OCI-LY7 (cell line): Measurements from ENCODE around the gene APOC3. TPM values are rescaled to one million over a fixed set of nuclear protein-coding genes. Genes with fewer than 3 reads are reported as not detected.

Experiments
- BruUV-seq: library from RNA; stranded (reverse); fragments of 400-500 nt; replicated peaks from 2 replicates; lab custom pipeline; 2021; lab: Mats Ljungman, UMichigan
- CTCF ChIA-PET: fragments of 300-600 bp; sonication (Branson Sonifier 250); formaldehyde crosslinking; loops from one replicate; lab custom pipeline; 2022; ENCODE audit warnings: antibody characterized with exemption; ENCODE audit not compliant: unreplicated experiment; lab: Charles Lee
- POLR2A ChIA-PET: fragments of 300-600 bp; sonication (Branson Sonifier 250); formaldehyde crosslinking; loops from one replicate; lab custom pipeline; 2022; ENCODE audit warnings: antibody characterized with exemption; lab: Charles Lee
- DNase-seq: peaks from one replicate; pipeline ENCODE4 v3.0.0-alpha.2; 2015; ENCODE audit warnings: low spot score
- H2AFZ ChIP-seq: fragments of 200-600 bp; sonication (generic), shearing (Covaris generic); 2 replicates; pipeline ENCODE4 v1.6.1; 2014; ENCODE audit warnings: mild to moderate bottlenecking, antibody characterized with exemption, low read length, moderate library complexity
- H3K27ac ChIP-seq: fragments of 200-600 bp; sonication (generic); 2 replicates; pipeline ENCODE4 v1.5.1; 2014; ENCODE audit warnings: mixed run types, low read depth, mild to moderate bottlenecking, moderate library complexity, low read length, inconsistent platforms; ENCODE audit not compliant: poor library complexity, severe bottlenecking
- H3K36me3 ChIP-seq: fragments of 200-600 bp; sonication (generic); 2 replicates; pipeline ENCODE4 v1.6.1; 2014; ENCODE audit warnings: mild to moderate bottlenecking, antibody characterized with exemption, low read length, moderate library complexity, mixed read lengths; ENCODE audit not compliant: insufficient read depth
- H3K4me1 ChIP-seq: fragments of 200-600 bp; sonication (generic); 2 replicates; pipeline ENCODE4 v1.5.1; 2014; ENCODE audit warnings: mild to moderate bottlenecking, low read length; ENCODE audit not compliant: insufficient read depth, poor library complexity, severe bottlenecking
- H3K4me2 ChIP-seq: fragments of 200-600 bp; sonication (generic); 2 replicates; pipeline ENCODE4 v1.6.1; 2014; ENCODE audit warnings: mild to moderate bottlenecking, low read length
- H3K4me3 ChIP-seq: fragments of 200-600 bp; sonication (generic); 2 replicates; pipeline ENCODE4 v1.5.1; 2014; ENCODE audit warnings: mild to moderate bottlenecking, low read depth, low read length; ENCODE audit not compliant: poor library complexity, severe bottlenecking
- H3K79me2 ChIP-seq: fragments of 200-600 bp; sonication (generic); 2 replicates; pipeline ENCODE4 v1.6.1; 2016; ENCODE audit warnings: low read depth, mild to moderate bottlenecking, low read length, moderate library complexity, mixed read lengths; ENCODE audit not compliant: insufficient read depth
- H3K9me2 ChIP-seq: fragments of 200-600 bp; sonication (generic); 2 replicates; pipeline ENCODE4 v1.6.1; 2016; ENCODE audit warnings: mild to moderate bottlenecking, low read length, mixed read lengths; ENCODE audit not compliant: insufficient read depth
- H3K9me3 ChIP-seq: fragments of 200-600 bp; sonication (generic); 2 replicates; pipeline ENCODE4 v1.6.1; 2014; ENCODE audit warnings: mild to moderate bottlenecking, mixed run types, low read length, mixed read lengths
- H4K20me1 ChIP-seq: fragments of 200-600 bp; sonication (generic); 2 replicates; pipeline ENCODE4 v1.6.1; 2014; ENCODE audit warnings: mild to moderate bottlenecking, antibody characterized with exemption, low read length, moderate library complexity, mixed read lengths; ENCODE audit not compliant: insufficient read depth
- EZH2phosphoT487 ChIP-seq: fragments of 200-600 bp; sonication (generic); IDR thresholded peaks from 2 replicates; pipeline ENCODE4 v1.6.1; 2018; ENCODE audit warnings: low read depth, borderline replicate concordance, mild to moderate bottlenecking, mixed run types, antibody characterized with exemption, low read length, moderate library complexity, mixed read lengths
- intact Hi-C: fragments of 100-400 bp; cut with micrococcal nuclease; formaldehyde crosslinking; loops from one replicate; pipeline ENCODE4 v1.10.0; 2022; ENCODE audit not compliant: unreplicated experiment
- total RNA-seq, 2 experiments: library from RNA; depleted of rRNA in 1 of 2; stranded (reverse); fragments of >200 nt in 1 of 2; shearing (Covaris generic) in 1 of 2; gene quantifications; 2 replicates each; pipeline ENCODE4 v1.2.3, GENCODE V29; 2014 to 2022
- TF ChIP-seq, protein P1 (sequence below): fragments of 200-600 bp; sonication (generic); conservative IDR thresholded peaks from 2 replicates; pipeline ENCODE4 v1.5.1; 2014; ENCODE audit warnings: mild to moderate bottlenecking, antibody characterized with exemption, low read length, moderate library complexity, mixed read lengths

APOC3 gene
- total RNA-seq, 2 experiments from 2014 or later = not detected

DNA sequence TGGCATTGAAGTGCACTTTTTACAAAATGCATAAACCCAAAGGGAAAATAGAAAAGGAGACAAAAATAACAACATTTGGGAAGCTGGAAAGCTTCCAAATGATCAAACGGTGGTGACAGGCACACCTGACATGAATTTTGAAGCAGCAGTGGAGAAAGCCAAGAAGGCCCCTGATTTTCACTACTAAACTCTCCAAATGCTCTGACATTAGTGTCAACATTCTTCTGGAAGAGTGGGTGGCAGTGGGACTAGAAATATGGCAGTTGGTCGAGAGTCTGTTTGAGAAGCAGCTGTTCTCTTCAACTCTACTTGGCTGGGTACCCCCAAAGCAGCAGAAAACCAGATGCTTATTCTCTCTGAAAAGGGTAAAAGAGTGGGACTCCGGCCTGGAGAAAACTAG is 25.7 kb upstream of the APOC3 start:
- intact Hi-C loops = no loop called here
- Histone ChIP-seq H3K4me3 (no peak overlapping the region), H3K9me3 (no peaks in the 10 kb centered on the region), H3K27ac (no peak overlapping the region), H4K20me1 (no peaks in the 10 kb centered on the region), H3K9me2 (no peaks in the 10 kb centered on the region), H3K36me3 (no peaks in the 10 kb centered on the region), H2AFZ (no peak overlapping the region), H3K79me2 (no peaks in the 10 kb centered on the region), H3K4me2 (no peak overlapping the region), H3K4me1 (no peaks in the 10 kb centered on the region)
- CTCF ChIA-PET = no interaction called here
- DNase-seq = no peak
- POLR2A ChIA-PET = no interaction called here
- BruUV-seq = no TSS peak
- TF ChIP-seq, protein P1, sequence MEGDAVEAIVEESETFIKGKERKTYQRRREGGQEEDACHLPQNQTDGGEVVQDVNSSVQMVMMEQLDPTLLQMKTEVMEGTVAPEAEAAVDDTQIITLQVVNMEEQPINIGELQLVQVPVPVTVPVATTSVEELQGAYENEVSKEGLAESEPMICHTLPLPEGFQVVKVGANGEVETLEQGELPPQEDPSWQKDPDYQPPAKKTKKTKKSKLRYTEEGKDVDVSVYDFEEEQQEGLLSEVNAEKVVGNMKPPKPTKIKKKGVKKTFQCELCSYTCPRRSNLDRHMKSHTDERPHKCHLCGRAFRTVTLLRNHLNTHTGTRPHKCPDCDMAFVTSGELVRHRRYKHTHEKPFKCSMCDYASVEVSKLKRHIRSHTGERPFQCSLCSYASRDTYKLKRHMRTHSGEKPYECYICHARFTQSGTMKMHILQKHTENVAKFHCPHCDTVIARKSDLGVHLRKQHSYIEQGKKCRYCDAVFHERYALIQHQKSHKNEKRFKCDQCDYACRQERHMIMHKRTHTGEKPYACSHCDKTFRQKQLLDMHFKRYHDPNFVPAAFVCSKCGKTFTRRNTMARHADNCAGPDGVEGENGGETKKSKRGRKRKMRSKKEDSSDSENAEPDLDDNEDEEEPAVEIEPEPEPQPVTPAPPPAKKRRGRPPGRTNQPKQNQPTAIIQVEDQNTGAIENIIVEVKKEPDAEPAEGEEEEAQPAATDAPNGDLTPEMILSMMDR = no peak
- no peak for TF ChIP-seq EZH2phosphoT487

DNA sequence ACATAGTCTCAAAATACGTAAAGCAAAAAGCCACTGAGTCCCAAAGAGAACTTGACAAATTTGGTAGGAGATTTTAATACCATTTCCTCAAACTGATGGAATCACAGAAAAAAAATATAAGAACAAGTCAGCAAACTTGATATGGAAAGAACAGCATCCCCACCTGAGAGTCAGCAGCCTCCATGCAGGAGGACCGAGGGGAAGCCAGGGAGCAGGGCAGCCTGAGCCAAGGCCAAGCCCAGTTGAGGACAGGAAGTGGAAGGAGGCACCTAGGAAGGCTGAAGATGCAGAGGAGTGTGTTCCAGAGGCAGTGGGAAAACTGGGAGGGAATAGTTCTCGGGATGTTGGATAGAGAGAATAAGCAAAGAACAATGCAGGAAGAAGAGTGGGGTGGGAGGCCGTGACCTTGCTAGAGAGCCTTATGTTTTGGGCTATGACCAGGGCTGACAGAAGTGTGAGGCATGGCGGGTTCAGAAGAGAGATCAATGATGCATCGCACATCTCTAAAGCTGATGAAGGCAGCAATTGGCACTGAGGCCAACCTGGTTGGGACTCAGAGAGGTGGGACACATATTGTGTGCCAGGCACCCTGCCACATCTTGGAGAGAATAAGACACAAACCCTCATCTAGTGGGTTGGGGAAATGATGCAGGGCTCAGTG is 22.0 kb upstream of the APOC3 start:
- H3K36me3 ChIP-seq = no peaks in the 10 kb centered on the region
- no peak overlapping the region for H3K27ac ChIP-seq
- no peaks in the 10 kb centered on the region for H3K4me1 ChIP-seq
- H2AFZ ChIP-seq = no peak overlapping the region
- H3K4me2 ChIP-seq = no peak overlapping the region
- H3K79me2 ChIP-seq = no peaks in the 10 kb centered on the region
- BruUV-seq = no TSS peak
- intact Hi-C loops = no loop called here
- ChIA-PET CTCF (no interaction called here), POLR2A (no interaction called here)
- H4K20me1 ChIP-seq = no peaks in the 10 kb centered on the region
- DNase-seq = no peak
- no peaks in the 10 kb centered on the region for H3K9me3 ChIP-seq
- H3K9me2 ChIP-seq = no peaks in the 10 kb centered on the region
- TF ChIP-seq, protein P1 = no peak
- TF ChIP-seq EZH2phosphoT487 = no peak
- no peak overlapping the region for H3K4me3 ChIP-seq
